IMR-90 (cell line): ENCODE data around the gene ADGRA1. TPM values are rescaled to one million over a fixed set of nuclear protein-coding genes. Genes with fewer than 3 reads are reported as not detected.

Experiments
- ATAC-seq: fragments of 200-7000 bp; cut with Tn5 transposase; 2 replicates; pipeline ENCODE4 v1.9.1; 2020; ENCODE audit warnings: low read depth, mild to moderate bottlenecking, moderate library complexity
- BruUV-seq: library from RNA; stranded (reverse); fragments of 400-500 nt; replicated peaks from 2 replicates; lab custom pipeline; 2021; lab: Mats Ljungman, UMichigan
- CTCF ChIA-PET: fragments of 300-600 bp; formaldehyde crosslinking; extraction: SDS; loops from one replicate; lab custom pipeline; 2021; ENCODE audit warnings: antibody characterized with exemption; lab: Yijun Ruan, JAX
- POLR2A ChIA-PET: fragments of 300-600 bp; sonication (Branson Sonifier 250); formaldehyde crosslinking; loops from one replicate; lab custom pipeline; 2022; ENCODE audit warnings: antibody characterized with exemption; ENCODE audit not compliant: unreplicated experiment; lab: Charles Lee
- DNase-seq: peaks from one replicate; pipeline ENCODE4 v3.0.0; 2013
- H2AFZ ChIP-seq: replicated peaks from 2 replicates; pipeline ENCODE3; 2013; ENCODE audit warnings: low read length, mild to moderate bottlenecking; ENCODE audit not compliant: poor library complexity
- H2AK5ac ChIP-seq: 2 replicates; pipeline ENCODE4 v1.6.1; 2013; ENCODE audit warnings: low read depth, low read length, inconsistent platforms
- H2AK9ac ChIP-seq: replicated peaks from 2 replicates; pipeline ENCODE3; 2013; ENCODE audit warnings: mild to moderate bottlenecking, low read depth, low read length, moderate library complexity; ENCODE audit not compliant: poor library complexity
- H2BK120ac ChIP-seq: 2 replicates; pipeline ENCODE4 v1.6.1; 2013; ENCODE audit warnings: low read depth, low read length, inconsistent platforms
- H2BK15ac ChIP-seq: 3 replicates; pipeline ENCODE4 v1.6.1; 2013; ENCODE audit warnings: low read depth, low read length, inconsistent platforms
- H2BK20ac ChIP-seq: 2 replicates; pipeline ENCODE4 v1.6.1; 2013; ENCODE audit warnings: low read depth, mild to moderate bottlenecking, inconsistent platforms, low read length, moderate library complexity
- H2BK5ac ChIP-seq: 2 replicates; pipeline ENCODE4 v1.6.1; 2013; ENCODE audit warnings: mild to moderate bottlenecking, low read depth, low read length, inconsistent platforms; ENCODE audit not compliant: poor library complexity, severe bottlenecking
- H3K14ac ChIP-seq: replicated peaks from 2 replicates; pipeline ENCODE4 v1.6.1; 2013; ENCODE audit warnings: low read depth, low read length, inconsistent platforms
- H3K18ac ChIP-seq: 2 replicates; pipeline ENCODE4 v1.6.1; 2013; ENCODE audit warnings: low read depth, low read length, control low read depth
- H3K23ac ChIP-seq: 2 replicates; pipeline ENCODE4 v1.6.1; 2013; ENCODE audit warnings: low read depth, low read length, inconsistent platforms
- H3K27ac ChIP-seq: 2 replicates; pipeline ENCODE4 v1.5.1; 2013; ENCODE audit warnings: mild to moderate bottlenecking, control low read depth, low read length; ENCODE audit not compliant: insufficient read depth
- H3K27me3 ChIP-seq: 2 replicates; pipeline ENCODE4 v1.6.1; 2013; ENCODE audit warnings: low read length; ENCODE audit not compliant: control insufficient read depth, insufficient read depth
- H3K36me3 ChIP-seq: 2 replicates; pipeline ENCODE4 v1.6.1; 2013; ENCODE audit warnings: low read length, mixed read lengths; ENCODE audit not compliant: control insufficient read depth, insufficient read depth
- H3K4ac ChIP-seq: 2 replicates; pipeline ENCODE4 v1.6.1; 2013; ENCODE audit warnings: low read depth, low read length, inconsistent platforms
- H3K4me1 ChIP-seq: 2 replicates; pipeline ENCODE4 v1.6.1; 2013; ENCODE audit warnings: low read length, mixed read lengths; ENCODE audit not compliant: control insufficient read depth, insufficient read depth
- H3K4me2 ChIP-seq: 2 replicates; pipeline ENCODE4 v1.6.1; 2013; ENCODE audit warnings: low read depth, mild to moderate bottlenecking, control low read depth, low read length, moderate library complexity
- H3K4me3 ChIP-seq: 2 replicates; pipeline ENCODE4 v1.5.1; 2013; ENCODE audit warnings: low read depth, mild to moderate bottlenecking, control low read depth, low read length, moderate library complexity; ENCODE audit not compliant: insufficient read depth
- H3K56ac ChIP-seq: 2 replicates; pipeline ENCODE4 v1.6.1; 2013; ENCODE audit warnings: low read length, inconsistent platforms; ENCODE audit not compliant: insufficient read depth; ENCODE audit errors: extremely low read depth
- H3K79me1 ChIP-seq, 2 experiments: 2 replicates each; pipeline ENCODE4 v1.6.1; 2013; ENCODE audit warnings: low read length in 2 of 2, inconsistent platforms in 1 of 2, low read depth in 1 of 2
- H3K9ac ChIP-seq: 2 replicates; pipeline ENCODE4 v1.6.1; 2013; ENCODE audit warnings: low read depth, low read length, control low read depth
- H3K9me1 ChIP-seq: 2 replicates; pipeline ENCODE4 v1.6.1; 2013; ENCODE audit warnings: low read length, inconsistent platforms; ENCODE audit not compliant: insufficient read depth
- H3K9me3 ChIP-seq: 2 replicates; pipeline ENCODE4 v1.6.1; 2013; ENCODE audit warnings: low read length; ENCODE audit not compliant: control insufficient read depth, insufficient read depth
- H4K20me1 ChIP-seq: 2 replicates; pipeline ENCODE4 v1.6.1; 2013; ENCODE audit warnings: low read length, inconsistent platforms; ENCODE audit not compliant: insufficient read depth
- H4K5ac ChIP-seq: 2 replicates; pipeline ENCODE4 v1.6.1; 2013; ENCODE audit warnings: mild to moderate bottlenecking, low read depth, low read length, control low read depth
- H4K8ac ChIP-seq, 2 experiments: 2 replicates each; pipeline ENCODE4 v1.6.1; 2013; ENCODE audit warnings: low read depth in 2 of 2, low read length in 2 of 2, control low read depth in 1 of 2, inconsistent platforms in 1 of 2
- H4K91ac ChIP-seq: 2 replicates; pipeline ENCODE4 v1.6.1; 2013; ENCODE audit warnings: low read depth, low read length, inconsistent platforms; ENCODE audit not compliant: insufficient read depth
- BHLHE40 ChIP-seq: fragments of 150-350 bp; IDR thresholded peaks from 2 replicates; pipeline ENCODE4 v1.6.1; 2016; ENCODE audit warnings: mild to moderate bottlenecking, low read depth, low read length
- CEBPB ChIP-seq: IDR thresholded peaks from 2 replicates; pipeline ENCODE4 v1.6.1; 2012; ENCODE audit warnings: low read depth, low read length, improper control_type of control experiment
- FOS ChIP-seq: fragments of 150-350 bp; IDR thresholded peaks from 2 replicates; pipeline ENCODE4 v1.6.1; 2016; ENCODE audit warnings: low read depth, low read length
- MAZ ChIP-seq: IDR thresholded peaks from 2 replicates; pipeline ENCODE4 v1.6.1; 2012; ENCODE audit warnings: low read depth, mild to moderate bottlenecking, low read length, improper control_type of control experiment, moderate library complexity, borderline replicate concordance
- MXI1 ChIP-seq: IDR thresholded peaks from 2 replicates; pipeline ENCODE4 v1.6.1; 2012; ENCODE audit warnings: low read depth, mild to moderate bottlenecking, low read length, moderate library complexity, borderline replicate concordance
- NFE2L2 ChIP-seq: fragments of 150-350 bp; IDR thresholded peaks from 2 replicates; pipeline ENCODE4 v1.6.1; 2016; ENCODE audit warnings: low read depth, mild to moderate bottlenecking, low read length
- POLR2A ChIP-seq: IDR thresholded peaks from 2 replicates; pipeline ENCODE4 v1.6.1; 2012; ENCODE audit warnings: mild to moderate bottlenecking, low read depth, low read length
- RAD21 ChIP-seq: IDR thresholded peaks from 2 replicates; pipeline ENCODE4 v1.6.1; 2012; ENCODE audit warnings: low read length, improper control_type of control experiment
- WGBS, 2 experiments: methylation state at CpG; one replicate each; pipeline versions ENCODE4 v1.1.5 to v1.1.7; 2013; ENCODE audit warnings: missing lambda C conversion rate in 2 of 2; ENCODE audit not compliant: insufficient read length in 1 of 2; ENCODE audit errors: extremely low coverage in 2 of 2; 5-methylcytosine and 5-hydroxymethylcytosine counted together
- dilution Hi-C: fragments of 300-500 bp; cut with HindIII; formaldehyde crosslinking; loops from one replicate; pipeline ENCODE4 v1.14.3; 2018; ENCODE audit warnings: low sequenced_read_pairs; ENCODE audit not compliant: unreplicated experiment
- in situ Hi-C: fragments of 300-500 bp; cut with MboI; formaldehyde crosslinking; loops from 3 replicates; pipeline ENCODE4 v1.14.3; 2019; ENCODE audit warnings: low sequenced_read_pairs, inconsistent platforms, mixed read lengths
- intact Hi-C: fragments of 100-400 bp; cut with micrococcal nuclease; formaldehyde crosslinking; loops from 2 replicates; pipeline ENCODE4 v1.10.0; 2022
- polyA plus RNA-seq, 3 experiments: library from polyadenylated mRNA; depleted of rRNA; stranded (reverse); fragments of >200 nt; gene quantifications; 2 replicates each; pipeline ENCODE4 v1.2.3, GENCODE V29; 2012; ENCODE audit warnings: low replicate concordance in 1 of 3
- total RNA-seq: library from RNA; depleted of rRNA; stranded (reverse); fragments of >200 nt; gene quantifications from 2 replicates; pipeline ENCODE4 v1.2.3, GENCODE V29; 2012

The ADGRA1 gene
- total and polyA plus RNA-seq, 2 of the 4 experiments (the other 2 are of a cell fraction) = not detected

GRCh38 chr10:133164816-133165555 lies 77.3 kb downstream of the ADGRA1 start:
- Histone ChIP-seq H3K14ac (no peak overlapping the region), H3K4ac (no peak overlapping the region), H4K20me1 (no peaks in the 10 kb centered on the region), H3K4me3 (no peak overlapping the region), H4K5ac (no peak overlapping the region), H3K56ac (no peak overlapping the region), H2BK5ac (no peak overlapping the region), H3K23ac (no peak overlapping the region), H3K79me1 (no peaks in the 10 kb centered on the region), H4K91ac (no peak overlapping the region), H3K18ac (no peak overlapping the region), H3K27me3 (no peaks in the 10 kb centered on the region), H2AK5ac (no peak overlapping the region), H4K8ac (no peak overlapping the region), H2AFZ (no peak overlapping the region), H3K4me1 (peaks cover 4% of the 10 kb centered on the region; the same call in 1 of the 2 replicates), H3K9me3 (no peaks in the 10 kb centered on the region), H3K9ac (no peak overlapping the region), H3K9me1 (no peaks in the 10 kb centered on the region; the same call in 1 of the 2 replicates), H3K4me2 (no peak overlapping the region), H2BK20ac (no peak overlapping the region), H3K27ac (no peak overlapping the region), H2BK120ac (no peak overlapping the region), H3K36me3 (peaks cover 4% of the 10 kb centered on the region), H2BK15ac (no peak overlapping the region), H2AK9ac (no peak overlapping the region)
- WGBS, 2 experiments = 72% methylated on average over 7 of the region's 26 CpGs; no CpG with 5 or more reads in 1 of the 2 experiments
- dilution Hi-C loops = no loop called here
- intact Hi-C loops = no loop called here
- in situ Hi-C loops = no loop called here
- no TSS peak for BruUV-seq
- ATAC-seq (no peak), DNase-seq (no peak)
- POLR2A ChIA-PET = no interaction called here
- CTCF ChIA-PET = no interaction called here
- no peak for TF ChIP-seq RAD21
- TF ChIP-seq POLR2A = no peak
- TF ChIP-seq FOS = no peak
- no peak for TF ChIP-seq MAZ
- TF ChIP-seq BHLHE40 = no peak
- no peak for TF ChIP-seq CEBPB
- no peak for TF ChIP-seq NFE2L2
- no peak for TF ChIP-seq MXI1
